ENCODE measurements around the gene TMEM231.

DNA sequence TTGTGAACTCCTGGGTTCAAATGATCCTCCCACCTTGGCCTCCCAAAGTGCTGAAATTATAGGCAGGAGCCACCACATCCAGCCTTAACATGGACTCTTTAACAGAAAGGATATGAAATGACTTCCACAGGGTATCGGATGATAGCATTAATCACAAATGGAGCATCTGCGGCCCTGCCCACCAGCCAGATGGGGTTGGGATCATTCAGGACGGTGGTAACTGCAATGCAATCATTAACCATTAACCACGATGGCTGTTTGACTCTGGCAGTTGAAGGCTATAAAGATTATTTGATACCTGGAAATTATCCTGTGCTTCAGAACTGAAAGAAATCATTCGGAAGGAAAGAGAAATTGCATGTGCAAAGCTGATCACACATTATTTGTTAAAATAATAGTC is 14.8 kb downstream of the TMEM231 start:
- TF ChIP-seq, protein P1, sequence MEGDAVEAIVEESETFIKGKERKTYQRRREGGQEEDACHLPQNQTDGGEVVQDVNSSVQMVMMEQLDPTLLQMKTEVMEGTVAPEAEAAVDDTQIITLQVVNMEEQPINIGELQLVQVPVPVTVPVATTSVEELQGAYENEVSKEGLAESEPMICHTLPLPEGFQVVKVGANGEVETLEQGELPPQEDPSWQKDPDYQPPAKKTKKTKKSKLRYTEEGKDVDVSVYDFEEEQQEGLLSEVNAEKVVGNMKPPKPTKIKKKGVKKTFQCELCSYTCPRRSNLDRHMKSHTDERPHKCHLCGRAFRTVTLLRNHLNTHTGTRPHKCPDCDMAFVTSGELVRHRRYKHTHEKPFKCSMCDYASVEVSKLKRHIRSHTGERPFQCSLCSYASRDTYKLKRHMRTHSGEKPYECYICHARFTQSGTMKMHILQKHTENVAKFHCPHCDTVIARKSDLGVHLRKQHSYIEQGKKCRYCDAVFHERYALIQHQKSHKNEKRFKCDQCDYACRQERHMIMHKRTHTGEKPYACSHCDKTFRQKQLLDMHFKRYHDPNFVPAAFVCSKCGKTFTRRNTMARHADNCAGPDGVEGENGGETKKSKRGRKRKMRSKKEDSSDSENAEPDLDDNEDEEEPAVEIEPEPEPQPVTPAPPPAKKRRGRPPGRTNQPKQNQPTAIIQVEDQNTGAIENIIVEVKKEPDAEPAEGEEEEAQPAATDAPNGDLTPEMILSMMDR (IDR thresholded peaks at IDR 0.05; ENCODE audit: low read length): no peak
- TF ChIP-seq EZH2 (optimal IDR thresholded peaks at IDR 0.05; ENCODE audit: low read depth, low read length): no peak
